ENCODE measurements around the gene TMEM184A. TPM values are rescaled to one million over a fixed set of nuclear protein-coding genes. Genes with fewer than 3 reads are reported as not detected.

TMEM184A gene
- total and polyA plus RNA-seq, 2 of the 13 experiments (the other 11 are each of a cell fraction or from before 2014, with no cell fraction given) = 9.5 to 20.4 TPM

DNA sequence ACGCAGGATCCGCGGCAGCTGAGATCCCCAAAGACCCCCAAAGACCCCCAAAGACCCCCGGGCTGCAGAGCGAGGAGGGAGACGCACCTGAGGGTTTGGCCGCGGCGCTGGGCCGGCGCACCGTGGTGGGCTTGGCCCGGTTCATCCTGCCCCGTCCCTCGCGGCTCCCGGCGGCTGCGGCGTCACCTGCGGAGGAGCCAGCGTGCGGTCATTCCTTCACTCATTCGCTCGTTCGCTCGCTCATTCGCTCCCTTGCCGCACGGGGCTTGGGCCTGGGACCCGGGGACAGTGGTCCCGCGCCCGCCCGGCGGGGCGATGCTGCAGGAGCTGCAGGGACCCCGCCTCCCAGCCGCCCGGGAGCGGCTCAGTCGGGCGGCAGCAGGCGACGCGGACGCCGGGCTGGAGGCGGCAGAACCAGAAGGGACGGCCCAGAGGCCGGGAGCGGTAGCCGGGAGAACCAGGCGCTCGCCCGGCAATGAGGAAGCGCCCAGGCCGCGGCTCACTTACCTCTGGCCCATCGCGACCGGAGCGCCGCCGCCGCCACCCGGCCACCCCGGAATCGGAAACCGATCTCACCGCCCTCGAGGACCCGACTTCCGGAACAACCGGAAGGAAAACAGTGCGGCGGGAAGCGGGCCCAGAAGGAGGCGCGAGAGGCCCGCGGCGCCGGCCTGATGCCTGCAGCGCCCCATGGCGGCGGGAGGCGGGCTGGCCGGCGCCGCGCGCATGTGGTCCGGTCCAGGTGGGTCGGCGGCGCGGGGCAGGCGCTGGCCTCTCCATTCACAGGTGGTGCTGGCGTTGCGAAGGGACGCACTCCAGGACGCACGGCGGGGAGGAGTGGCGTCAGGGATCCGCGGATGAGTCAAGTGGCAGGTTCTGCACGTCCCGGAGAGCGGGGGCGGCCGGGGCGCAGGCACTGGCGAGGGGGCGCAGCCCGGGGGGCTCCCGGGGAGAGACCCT, 51.9 kb downstream of the TMEM184A start, which contains the start of gene INTS1 (continued):
- TF ChIP-seq, protein P1, sequence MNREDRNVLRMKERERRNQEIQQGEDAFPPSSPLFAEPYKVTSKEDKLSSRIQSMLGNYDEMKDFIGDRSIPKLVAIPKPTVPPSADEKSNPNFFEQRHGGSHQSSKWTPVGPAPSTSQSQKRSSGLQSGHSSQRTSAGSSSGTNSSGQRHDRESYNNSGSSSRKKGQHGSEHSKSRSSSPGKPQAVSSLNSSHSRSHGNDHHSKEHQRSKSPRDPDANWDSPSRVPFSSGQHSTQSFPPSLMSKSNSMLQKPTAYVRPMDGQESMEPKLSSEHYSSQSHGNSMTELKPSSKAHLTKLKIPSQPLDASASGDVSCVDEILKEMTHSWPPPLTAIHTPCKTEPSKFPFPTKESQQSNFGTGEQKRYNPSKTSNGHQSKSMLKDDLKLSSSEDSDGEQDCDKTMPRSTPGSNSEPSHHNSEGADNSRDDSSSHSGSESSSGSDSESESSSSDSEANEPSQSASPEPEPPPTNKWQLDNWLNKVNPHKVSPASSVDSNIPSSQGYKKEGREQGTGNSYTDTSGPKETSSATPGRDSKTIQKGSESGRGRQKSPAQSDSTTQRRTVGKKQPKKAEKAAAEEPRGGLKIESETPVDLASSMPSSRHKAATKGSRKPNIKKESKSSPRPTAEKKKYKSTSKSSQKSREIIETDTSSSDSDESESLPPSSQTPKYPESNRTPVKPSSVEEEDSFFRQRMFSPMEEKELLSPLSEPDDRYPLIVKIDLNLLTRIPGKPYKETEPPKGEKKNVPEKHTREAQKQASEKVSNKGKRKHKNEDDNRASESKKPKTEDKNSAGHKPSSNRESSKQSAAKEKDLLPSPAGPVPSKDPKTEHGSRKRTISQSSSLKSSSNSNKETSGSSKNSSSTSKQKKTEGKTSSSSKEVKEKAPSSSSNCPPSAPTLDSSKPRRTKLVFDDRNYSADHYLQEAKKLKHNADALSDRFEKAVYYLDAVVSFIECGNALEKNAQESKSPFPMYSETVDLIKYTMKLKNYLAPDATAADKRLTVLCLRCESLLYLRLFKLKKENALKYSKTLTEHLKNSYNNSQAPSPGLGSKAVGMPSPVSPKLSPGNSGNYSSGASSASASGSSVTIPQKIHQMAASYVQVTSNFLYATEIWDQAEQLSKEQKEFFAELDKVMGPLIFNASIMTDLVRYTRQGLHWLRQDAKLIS (CRISPR knock-in tag; IDR thresholded peaks at IDR 0.05) = no peak
- peak; percentile 92 for TF ChIP-seq RAD21 (CRISPR knock-in tag; IDR thresholded peaks at IDR 0.05)
- TF ChIP-seq AKAP8 (CRISPR knock-in tag; IDR thresholded peaks at IDR 0.05) = no peak
- TF ChIP-seq RELA (CRISPR knock-in tag; IDR thresholded peaks at IDR 0.05) = peak; percentile 88; the same call in 1 of the 2 replicates
- TF ChIP-seq, protein P2, sequence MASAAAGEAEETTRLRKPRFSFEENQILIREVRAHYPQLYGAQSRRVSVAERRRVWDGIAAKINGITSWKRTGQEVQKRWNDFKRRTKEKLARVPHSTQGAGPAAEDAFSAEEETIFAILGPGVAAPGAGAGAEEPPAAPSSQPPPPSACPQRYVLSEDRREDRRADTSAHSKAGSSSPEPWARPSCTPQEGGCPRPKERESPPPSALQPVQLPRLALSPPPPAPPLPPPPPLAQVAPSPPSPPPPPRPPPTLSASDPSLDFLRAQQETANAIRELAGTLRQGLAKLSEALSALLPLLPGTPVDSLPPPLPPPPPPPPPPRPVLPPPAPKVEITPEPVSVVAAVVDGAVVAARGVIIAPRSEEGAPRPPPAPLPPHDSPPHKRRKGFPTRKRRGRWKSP (CRISPR knock-in tag; IDR thresholded peaks at IDR 0.05) = no peak
- TF ChIP-seq ZNF34 (CRISPR knock-in tag; IDR thresholded peaks at IDR 0.05; ENCODE audit: borderline replicate concordance) = no peak
- TF ChIP-seq ZC3H13 (CRISPR knock-in tag; IDR thresholded peaks at IDR 0.05) = no peak; the same call in none of the 2 replicates
- TF ChIP-seq, protein P3, sequence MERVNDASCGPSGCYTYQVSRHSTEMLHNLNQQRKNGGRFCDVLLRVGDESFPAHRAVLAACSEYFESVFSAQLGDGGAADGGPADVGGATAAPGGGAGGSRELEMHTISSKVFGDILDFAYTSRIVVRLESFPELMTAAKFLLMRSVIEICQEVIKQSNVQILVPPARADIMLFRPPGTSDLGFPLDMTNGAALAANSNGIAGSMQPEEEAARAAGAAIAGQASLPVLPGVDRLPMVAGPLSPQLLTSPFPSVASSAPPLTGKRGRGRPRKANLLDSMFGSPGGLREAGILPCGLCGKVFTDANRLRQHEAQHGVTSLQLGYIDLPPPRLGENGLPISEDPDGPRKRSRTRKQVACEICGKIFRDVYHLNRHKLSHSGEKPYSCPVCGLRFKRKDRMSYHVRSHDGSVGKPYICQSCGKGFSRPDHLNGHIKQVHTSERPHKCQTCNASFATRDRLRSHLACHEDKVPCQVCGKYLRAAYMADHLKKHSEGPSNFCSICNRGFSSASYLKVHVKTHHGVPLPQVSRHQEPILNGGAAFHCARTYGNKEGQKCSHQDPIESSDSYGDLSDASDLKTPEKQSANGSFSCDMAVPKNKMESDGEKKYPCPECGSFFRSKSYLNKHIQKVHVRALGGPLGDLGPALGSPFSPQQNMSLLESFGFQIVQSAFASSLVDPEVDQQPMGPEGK (CRISPR knock-in tag; IDR thresholded peaks at IDR 0.05) = peak; percentile 34; the same call in 1 of the 2 replicates
- TF ChIP-seq MAF1 (CRISPR knock-in tag; IDR thresholded peaks at IDR 0.05; ENCODE audit: borderline replicate concordance) = no peak
- TF ChIP-seq, protein P4, sequence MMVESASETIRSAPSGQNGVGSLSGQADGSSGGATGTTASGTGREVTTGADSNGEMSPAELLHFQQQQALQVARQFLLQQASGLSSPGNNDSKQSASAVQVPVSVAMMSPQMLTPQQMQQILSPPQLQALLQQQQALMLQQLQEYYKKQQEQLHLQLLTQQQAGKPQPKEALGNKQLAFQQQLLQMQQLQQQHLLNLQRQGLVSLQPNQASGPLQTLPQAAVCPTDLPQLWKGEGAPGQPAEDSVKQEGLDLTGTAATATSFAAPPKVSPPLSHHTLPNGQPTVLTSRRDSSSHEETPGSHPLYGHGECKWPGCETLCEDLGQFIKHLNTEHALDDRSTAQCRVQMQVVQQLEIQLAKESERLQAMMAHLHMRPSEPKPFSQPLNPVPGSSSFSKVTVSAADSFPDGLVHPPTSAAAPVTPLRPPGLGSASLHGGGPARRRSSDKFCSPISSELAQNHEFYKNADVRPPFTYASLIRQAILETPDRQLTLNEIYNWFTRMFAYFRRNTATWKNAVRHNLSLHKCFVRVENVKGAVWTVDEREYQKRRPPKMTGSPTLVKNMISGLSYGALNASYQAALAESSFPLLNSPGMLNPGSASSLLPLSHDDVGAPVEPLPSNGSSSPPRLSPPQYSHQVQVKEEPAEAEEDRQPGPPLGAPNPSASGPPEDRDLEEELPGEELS (CRISPR knock-in tag; IDR thresholded peaks at IDR 0.05) = peak; percentile 55
- no peak for TF ChIP-seq GFI1 (CRISPR knock-in tag; IDR thresholded peaks at IDR 0.05; ENCODE audit: borderline replicate concordance)
- no peak for TF ChIP-seq KLF15 (CRISPR knock-in tag; IDR thresholded peaks at IDR 0.05; ENCODE audit: borderline replicate concordance)
- no peak for TF ChIP-seq GZF1 (CRISPR knock-in tag; IDR thresholded peaks at IDR 0.05)
- TF ChIP-seq ZNF230 (CRISPR knock-in tag; IDR thresholded peaks at IDR 0.05) = 0 out of 2 replicates have a peak, but pooled peaks have one; percentile 46
- TF ChIP-seq CBX5 (CRISPR knock-in tag; IDR thresholded peaks at IDR 0.05; ENCODE audit: borderline replicate concordance) = 0 out of 2 replicates have a peak, but pooled peaks have one; percentile 9
- peak; percentile 44; the same call in 1 of the 2 replicates for TF ChIP-seq ARNT2 (CRISPR knock-in tag; IDR thresholded peaks at IDR 0.05; ENCODE audit: low read depth)
- no peak for TF ChIP-seq ZNF180 (CRISPR knock-in tag; IDR thresholded peaks at IDR 0.05; ENCODE audit: borderline replicate concordance, low read depth)

Measured in HepG2 (cell line).